RKO (cell line): ENCODE data around the gene YPEL2.
"Not testable (repeated sequence)": the region's sequence is repeated elsewhere in the genome, so short reads cannot be mapped to it uniquely, and the experiment has no call there.

Experiments
- DNase-seq: peaks from one replicate; pipeline ENCODE4 v3.0.0-alpha.2; 2016; ENCODE audit warnings: low spot score

The YPEL2 gene, protein sequence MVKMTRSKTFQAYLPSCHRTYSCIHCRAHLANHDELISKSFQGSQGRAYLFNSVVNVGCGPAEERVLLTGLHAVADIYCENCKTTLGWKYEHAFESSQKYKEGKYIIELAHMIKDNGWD

DNA sequence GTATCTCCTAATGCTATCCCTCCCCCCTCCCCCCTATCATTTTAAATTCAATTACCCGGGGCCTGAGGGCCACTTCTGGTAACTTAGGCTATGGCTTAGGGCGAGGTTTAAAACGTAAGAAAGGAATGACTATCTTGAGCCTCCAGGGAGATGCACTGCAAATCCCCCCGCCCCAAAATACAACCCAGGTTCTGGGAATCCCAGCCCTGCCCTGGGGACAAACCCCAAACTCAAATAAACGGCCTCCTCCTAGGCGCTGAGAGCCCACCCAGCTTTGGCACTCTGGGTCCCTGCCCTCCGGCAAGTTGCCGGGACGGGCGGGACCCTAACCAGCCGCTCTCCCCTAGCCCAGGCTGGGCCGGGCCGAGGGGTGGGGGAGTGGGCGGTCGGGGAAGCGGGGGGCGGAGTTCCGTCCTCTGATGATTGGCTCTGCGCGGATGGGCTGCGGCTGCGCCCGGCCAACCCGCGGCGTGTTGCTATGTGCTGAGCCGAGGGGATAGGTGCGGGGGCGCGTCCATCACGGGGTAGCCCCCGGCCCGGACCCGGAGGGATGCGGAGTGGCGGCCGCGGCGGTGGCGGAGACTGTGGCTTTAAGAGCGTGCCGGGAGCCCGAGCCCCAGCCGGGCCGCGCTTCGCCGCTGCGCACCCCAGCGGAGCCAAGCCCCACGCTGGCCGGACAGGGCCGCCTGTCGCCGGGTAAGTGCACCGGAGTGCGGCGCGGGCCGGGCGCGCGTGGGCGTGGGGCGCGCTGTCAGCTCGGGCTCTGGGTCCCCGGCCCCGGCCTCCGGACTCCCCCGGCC lies at the start of gene YPEL2:
TSS of gene YPEL2 (plus strand) at position 527 of the 800 bp plus-strand sequence. CDS start 21,755 bp downstream, outside the sequence.
- DNase-seq = peak; percentile 85

DNA sequence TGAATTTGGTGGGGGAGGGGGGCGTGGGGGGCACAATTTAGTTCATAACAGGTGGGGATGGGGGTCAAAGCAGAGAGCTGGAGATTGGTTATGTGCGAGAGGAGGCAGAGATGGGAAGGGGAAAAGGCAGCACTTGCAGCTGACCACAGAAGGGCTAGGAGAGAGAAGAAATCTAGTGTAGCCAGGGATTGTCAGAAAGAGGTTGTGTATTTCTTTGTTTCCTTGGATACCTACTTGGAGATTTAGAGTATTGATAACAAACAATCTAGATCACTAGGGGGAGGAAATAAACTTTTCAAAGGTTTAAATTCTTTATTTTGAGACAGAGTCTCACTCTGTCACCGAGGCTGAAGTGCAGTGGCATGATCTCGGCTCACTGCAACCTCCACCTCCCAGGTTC lies 47.1 kb upstream of the YPEL2 start:
- no peak for DNase-seq

DNA sequence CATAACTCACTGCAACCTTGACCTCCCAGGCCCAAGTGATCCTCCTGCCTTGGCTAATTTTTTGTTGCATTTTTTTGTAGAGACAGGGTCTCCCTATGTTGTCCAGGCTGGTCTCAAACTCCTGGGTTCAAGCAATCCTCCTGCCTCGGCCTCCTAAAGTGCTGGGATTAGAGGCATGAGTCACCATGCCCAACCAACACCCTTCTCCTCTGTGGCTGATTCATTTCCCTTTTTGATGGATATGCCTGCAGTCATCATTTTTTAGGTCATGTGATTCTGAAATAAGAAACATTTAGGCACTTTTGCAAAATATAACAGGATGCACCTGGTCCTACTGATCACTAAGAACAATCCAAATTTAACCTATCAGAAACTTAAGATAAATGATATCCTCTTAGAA lies 44.0 kb upstream of the YPEL2 start:
- peak; percentile 68 for DNase-seq

DNA sequence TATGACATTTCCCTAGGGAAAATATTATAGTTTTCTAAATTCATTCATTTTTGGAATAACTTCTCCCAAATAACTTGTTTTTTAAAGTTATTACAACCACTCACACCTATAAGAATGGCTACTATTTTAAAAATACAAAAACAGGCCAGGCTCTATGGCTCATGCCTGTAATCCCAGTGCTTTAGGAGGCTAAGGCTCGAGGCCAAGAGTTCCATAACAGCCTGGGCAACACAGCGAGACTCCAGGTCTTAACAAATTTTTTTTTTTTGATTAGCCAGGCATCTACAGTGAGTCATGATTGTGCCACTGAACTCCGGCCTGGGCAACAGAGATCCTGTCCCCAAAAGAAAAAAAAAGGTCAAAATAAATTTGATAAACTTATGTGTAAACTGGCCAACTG lies 43.6 kb upstream of the YPEL2 start:
- no peak for DNase-seq

DNA sequence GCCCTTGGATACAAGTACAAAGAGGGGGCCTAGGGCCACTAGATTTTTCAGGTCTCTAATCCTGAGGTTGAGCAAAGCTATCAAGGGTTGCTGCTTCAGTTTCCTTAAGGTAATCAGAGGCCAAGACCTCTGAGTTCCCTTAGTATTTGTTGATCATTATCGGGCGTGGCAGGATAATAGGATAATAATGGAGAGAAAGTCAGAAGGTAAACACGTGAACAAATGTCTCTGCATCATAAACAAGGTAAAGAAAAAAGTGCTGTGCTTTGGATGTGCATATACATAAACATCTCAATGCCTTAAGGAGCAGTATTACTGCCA lies 41.5 kb upstream of the YPEL2 start:
- no peak for DNase-seq

DNA sequence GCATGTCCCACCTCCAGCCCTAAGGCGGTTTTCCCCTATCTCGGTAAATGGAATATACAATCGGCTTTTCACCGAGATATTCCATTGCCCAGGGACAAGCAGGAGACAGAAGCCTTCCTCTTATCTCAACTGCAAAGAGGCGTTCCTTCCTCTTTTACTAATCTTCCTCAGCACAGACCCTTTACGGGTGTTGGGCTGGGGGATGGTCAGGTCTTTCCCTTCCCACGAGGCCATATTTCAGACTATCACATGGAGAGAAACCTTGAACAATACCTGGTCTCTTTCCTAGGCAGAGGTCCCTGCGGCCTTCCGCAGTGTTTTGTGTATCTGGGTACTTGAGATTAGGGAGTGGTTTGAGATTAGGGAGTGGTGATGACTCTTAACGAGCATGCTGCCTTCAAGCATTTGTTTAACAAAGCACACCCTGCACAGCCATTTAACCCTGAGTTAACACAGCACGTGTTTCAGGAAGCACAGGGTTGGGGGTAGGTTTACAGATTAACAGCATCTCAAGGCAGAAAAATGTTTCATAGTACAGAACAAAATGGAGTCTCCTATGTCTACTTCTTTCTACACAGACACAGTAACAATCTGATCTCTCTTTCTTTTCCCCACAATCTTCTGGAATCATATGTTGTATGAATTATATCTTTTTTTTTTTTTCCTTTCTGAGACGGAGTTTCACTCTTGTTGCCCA lies 41.0 kb upstream of the YPEL2 start:
- not testable (repeated sequence) for DNase-seq

DNA sequence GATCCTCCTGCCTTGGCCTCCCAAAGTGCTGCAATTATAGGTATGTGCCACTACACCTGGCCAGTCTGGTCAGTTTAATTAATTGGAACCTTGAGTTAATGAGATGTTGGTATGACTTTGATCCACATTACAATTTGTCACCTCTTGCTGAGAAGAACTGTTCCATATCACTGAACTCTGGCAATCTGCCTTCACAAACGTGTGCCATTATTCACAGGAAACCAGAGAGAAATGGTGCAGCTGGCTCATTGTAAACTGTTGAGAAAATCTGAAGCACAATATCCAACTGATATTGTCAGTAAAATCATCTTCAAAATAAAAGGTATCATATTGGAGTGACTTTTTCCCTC lies 39.3 kb upstream of the YPEL2 start:
- no peak for DNase-seq

DNA sequence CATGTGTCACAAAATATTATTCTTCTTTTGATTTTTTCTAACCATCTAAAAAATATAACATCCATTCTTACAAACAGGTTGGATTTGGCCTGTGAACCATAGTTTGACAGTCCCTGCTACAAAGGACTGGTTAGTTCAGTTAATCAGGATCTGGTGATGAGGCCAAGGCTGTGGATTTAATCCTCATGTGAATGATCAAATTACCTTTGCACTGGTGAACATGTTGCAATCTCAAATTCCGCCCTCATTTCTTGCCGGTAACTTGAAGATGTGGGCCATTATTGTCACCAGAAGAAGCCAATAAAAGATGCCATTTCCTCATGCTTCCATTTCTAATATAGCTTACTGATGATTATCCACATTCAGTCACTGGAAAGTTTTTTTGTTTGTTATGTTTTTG lies 35.3 kb upstream of the YPEL2 start:
- DNase-seq = no peak

DNA sequence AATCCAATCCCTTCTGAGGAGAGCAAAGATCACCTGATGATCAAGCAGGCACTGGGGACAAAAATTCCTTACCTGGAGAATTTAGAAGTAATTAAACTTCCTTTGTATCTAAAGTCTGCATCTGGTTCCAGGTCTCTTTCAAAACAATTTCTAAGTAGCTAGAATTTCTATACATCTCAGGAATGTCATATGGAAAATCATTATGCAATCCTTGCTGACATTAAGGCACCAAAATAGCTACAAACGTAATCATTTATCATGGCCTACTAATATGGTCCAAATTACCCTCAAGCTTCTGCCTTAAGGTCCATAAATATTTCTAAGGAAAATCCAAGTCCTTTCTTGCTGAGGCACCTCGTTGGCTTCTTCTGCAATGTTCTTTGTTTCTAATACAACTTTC lies 32.9 kb upstream of the YPEL2 start:
- DNase-seq = no peak

DNA sequence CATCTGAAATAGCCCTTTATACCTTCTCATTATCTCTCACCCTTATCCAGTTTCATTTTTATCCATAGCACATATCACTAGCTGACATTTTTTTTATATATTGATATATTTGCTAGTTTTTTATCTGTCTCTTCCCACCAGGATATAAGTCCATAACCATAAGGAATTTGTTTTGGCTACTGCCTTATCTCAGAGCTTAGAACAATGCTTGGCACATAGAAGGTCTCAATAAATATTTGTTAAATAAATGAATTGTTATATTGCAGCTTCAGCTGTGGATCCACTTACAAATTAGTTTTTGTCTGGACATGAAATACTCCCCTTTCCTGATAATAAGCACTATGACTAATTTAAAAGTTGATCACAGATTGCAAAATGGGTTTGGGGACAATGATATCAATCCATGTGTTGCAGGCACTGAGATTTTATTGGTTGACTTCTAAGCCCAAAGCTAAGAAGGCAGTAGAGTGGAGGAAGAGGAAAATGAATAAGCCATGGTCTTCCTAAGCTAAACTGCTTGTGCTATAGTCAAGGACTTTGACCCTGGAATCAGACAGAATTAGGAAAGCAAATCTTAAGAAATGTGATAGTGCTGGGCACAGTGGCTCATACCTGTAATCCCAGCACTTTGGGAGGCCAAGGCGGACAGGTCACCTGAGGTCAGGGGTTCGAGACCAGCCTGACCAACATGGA lies 31.9 kb upstream of the YPEL2 start:
- DNase-seq = no peak

DNA sequence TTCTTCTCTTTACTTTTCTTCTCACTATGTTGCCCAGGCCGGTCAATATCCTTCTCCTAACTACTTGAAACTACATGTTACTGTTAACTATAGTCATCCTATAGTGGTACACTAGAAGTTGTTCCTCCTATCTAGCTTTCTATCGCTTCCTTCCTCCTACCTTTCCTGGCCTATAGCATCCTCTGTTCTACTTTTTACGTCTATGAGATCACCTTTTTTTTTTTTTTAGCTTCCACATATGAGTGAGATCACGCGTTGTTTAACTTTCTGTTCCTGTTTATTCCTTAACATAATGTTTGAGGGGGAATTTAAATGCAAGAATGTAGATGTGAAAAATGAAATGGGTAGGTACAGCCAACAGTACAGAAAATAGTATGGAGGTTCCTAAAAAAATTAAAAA lies 30.5 kb upstream of the YPEL2 start:
- DNase-seq = no peak

DNA sequence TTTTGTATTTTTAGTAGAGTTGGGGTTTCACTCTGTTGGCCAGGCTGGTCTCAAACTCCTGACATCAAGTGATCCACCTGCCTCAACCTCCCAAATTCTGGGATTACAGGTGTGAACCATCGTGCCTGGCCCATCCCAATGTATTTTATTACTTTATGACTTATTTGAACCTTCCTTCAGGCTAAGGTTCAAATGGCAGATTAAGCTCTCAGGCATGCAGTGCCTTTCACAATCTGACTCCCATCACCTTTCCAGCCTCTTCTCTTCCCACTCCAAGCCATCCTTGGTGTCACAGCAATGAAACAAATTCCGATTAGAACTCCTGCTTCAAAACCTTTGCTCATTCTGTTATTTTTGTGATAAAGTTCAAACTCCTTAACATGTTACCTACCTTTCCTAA lies 26.6 kb upstream of the YPEL2 start:
- no peak for DNase-seq

DNA sequence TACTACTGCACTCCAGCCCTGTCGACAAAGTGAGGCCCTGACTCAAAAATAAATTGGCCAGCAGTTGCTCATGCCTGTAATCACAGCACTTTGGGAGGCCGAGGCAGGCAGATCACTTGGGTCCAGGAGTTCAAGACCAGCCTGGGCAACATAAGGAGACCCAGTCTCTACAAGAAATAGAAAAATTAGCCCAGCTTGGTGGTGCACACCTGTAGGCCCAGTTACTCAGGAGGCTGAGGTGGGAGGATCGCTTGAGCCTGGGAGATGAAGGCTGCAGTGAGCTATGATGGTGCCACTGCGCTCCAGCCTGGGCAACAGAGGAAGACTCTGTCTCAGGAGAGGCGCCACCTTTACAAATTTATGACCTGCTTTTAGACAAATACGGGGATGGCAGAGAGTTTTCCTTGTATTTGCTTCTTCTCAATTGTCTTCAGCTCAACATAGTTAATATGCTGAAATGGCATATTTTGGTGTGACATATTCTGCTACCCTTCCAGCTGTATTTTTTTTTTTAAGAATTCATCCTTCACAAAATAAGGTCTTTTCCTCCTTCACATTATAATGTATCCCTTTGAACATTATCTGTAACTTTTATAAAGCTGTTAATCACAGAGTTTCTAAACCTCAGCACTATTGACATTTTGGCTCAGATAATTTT lies 21.1 kb upstream of the YPEL2 start:
- no peak for DNase-seq

DNA sequence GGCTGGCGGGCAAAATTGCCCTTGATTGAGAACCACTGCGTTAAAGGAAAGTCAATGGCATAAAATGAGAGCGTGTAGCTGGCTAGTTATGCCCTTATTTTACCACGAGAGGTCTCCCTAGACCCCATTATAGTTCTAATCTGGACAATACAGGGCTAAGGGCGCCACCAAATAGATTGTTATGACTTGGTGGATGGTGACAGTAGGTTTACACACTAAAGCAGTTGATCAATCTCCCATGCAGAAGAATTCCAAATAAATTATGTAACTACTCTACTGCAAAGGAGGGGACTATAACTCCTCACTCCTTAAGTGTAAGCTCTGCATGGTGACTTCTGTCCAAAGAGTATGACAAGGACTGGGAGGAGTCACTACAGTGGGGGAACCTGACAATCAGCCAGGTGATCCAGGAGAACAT lies 20.4 kb upstream of the YPEL2 start:
- DNase-seq = peak; percentile 75

DNA sequence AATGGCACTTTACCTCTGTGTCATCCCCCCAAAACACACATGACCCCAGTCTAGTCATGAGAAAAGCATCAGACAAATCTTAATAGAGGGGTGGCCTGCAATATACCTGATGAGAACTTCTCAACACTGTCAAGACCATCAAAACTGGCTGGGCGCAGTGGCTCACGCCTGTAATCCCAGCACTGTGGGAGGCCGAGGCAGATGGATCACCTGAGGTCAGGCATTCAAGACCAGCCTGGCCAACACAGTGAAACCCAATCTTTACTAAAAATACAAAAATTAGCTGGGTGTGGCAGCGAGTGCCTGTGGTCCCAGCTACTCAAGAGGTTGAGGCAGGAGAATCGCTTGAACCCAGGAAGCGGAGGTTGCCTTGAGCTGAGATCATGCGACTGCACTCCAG lies 19.9 kb upstream of the YPEL2 start:
- DNase-seq = not testable (repeated sequence)

DNA sequence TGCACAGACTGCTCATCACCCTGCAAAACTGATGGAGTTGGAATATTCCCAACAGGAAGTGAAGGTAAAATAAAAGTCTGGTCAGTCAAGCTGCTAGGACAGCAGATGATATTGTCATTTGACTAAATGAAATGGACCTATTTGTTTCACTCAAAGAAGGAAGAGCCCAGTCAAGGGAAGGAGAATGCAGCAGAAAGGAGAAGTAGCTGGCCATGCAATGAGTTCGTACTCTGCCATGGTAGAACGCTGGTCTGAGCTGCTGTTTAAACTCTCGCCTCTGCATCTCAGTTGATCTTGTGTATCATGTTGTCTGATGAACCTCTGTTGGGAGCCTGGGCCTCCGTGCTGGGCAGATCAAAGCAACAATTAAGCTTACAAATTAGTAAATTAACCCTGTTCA lies 15.6 kb upstream of the YPEL2 start:
- DNase-seq = no peak

DNA sequence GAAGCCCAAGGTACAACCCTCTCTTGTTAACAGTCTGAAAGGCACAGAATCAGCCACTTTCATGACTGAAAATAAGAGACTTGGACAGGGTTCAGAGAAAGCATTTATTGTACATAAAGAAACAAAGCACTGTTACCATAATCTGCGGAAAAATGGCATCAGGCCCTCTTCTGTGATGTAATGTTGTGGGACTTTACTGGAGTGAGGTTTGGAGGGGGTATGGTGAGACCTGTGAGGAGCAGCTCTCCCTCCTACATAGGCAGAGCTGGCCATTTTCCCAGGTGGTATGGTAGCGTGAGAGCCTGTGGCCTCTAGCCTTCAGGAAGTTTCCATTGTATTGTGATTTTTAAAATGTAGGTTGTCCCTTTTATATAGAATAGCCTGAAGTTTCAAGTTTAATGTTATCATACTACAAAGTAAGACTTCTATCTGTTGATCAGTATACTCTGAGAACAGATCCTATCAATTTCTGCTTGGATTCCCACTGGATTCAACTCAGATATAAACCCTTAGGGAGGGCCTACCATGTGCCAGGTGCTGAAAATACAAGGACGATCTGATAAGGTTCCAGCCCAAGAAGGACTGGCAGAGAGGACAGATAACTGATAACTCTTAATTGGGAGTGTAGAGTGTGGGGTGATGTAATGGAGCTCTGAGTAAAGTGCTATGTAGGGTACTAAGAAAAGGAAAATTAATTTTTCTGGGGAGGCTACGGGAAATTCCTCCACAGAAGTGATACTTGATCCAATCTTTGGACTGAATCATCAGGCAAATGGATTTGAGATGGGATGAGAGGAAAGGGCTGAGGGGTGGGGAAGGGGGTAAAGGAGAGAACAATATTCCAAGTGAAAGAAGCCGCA lies 4.1 kb upstream of the YPEL2 start:
- DNase-seq = no peak

DNA sequence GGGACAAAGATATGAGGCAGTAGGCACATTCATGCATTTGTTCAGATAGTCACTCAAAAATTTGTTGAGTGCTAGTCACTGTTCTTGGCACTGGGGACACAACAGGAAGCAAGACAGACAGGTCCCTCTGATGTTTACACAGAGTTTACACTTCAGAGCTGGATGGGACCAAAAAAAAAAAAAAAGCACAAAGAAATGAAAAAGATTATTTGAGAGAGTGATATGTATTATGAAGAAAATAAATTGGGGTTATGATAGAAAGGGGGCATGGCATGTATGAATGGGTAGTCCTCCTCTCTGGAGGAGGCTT lies 3.5 kb upstream of the YPEL2 start:
- DNase-seq = no peak

DNA sequence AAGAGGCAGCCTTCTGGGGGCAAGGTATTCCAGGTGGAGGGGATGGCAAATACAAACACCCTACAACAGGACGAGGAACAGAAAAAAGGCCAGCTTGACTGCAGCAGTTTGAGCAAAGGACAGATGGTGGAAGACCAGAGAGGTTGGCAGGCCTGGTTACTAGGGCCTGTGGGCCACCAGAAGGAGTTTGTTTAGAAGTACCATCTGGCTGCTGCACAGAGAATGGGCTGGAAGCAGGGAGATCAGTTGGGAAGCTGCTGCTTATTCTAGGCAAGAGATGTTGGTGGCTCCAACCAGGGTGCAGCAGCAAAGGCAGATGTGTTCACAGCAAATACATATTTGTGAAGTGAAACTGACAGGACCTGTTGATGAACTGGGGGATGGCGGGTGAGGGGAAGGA lies 2.9 kb upstream of the YPEL2 start:
- DNase-seq = no peak

DNA sequence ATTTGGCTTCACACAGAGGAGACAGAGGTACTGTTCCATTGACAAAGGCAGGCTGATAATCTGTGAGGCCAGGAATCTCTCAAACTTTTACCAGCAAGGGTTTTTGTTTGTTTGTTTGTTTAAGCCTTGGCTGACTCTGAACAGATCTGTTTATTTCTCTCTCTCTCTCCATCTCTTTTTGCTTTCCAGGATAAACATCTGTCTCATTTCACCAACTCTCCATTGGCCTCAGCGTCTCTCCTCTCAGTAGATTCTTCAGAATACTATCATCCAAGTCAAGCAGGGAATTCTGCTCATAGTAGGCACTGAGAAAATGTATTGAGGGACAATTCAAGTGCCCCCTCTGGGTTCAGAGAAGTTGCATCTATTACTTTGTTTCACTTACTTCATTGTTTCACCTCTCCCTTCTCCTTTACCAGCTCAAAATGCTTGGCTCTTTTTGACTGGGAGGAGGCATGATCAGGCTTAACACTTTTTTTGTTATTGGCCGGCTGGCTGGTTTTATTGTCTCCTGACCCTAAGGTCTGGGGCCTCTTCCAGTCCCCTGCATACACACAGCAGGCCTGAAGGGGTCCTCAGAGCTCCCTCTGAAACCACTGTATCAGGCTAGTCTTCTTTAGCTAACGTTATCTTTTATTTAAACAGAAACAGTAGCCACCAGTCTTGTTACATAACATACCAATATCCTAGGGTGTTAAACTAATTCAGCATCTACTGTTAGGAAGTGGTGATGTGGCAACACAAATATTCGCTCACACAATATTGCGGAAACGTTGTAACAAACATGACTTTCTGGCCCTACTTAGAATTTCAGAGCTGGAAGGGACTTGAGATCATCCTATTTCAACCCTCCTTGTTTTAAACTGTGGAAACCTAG lies 2.0 kb upstream of the YPEL2 start:
- peak; percentile 70 for DNase-seq
